GM23338 (cell line): Measurements from ENCODE around the gene SLC40A1. TPM values are rescaled to one million over a fixed set of nuclear protein-coding genes. Genes with fewer than 3 reads are reported as not detected.

Source experiments
- ATAC-seq: fragments of 200-7000 bp; cut with Tn5 transposase; 3 replicates; pipeline ENCODE4 v1.9.1; 2020
- DNase-seq: peaks from one replicate; pipeline ENCODE4 v3.0.0-alpha.2; 2015; ENCODE audit warnings: low spot score
- H2AFZ ChIP-seq: fragments of 200-600 bp; sonication (generic); 2 replicates; pipeline ENCODE4 v1.8.0; 2016; ENCODE audit warnings: antibody characterized with exemption, mild to moderate bottlenecking, moderate library complexity
- H3F3A ChIP-seq: fragments of 200-600 bp; sonication (generic); replicated peaks from 2 replicates; pipeline ENCODE4 v1.8.0; 2017; ENCODE audit warnings: antibody characterized with exemption, mixed run types, low read depth
- H3K27ac ChIP-seq: fragments of 200-600 bp; sonication (generic); 2 replicates; pipeline ENCODE4 v1.6.1; 2016; ENCODE audit warnings: low read depth
- H3K27me3 ChIP-seq: fragments of 200-600 bp; sonication (generic); 2 replicates; pipeline ENCODE4 v1.8.0; 2016; ENCODE audit warnings: mild to moderate bottlenecking, mixed run types, moderate library complexity; ENCODE audit not compliant: insufficient read depth
- H3K36me3 ChIP-seq: fragments of 200-600 bp; sonication (generic); 2 replicates; pipeline ENCODE4 v1.8.0; 2016; ENCODE audit warnings: mild to moderate bottlenecking; ENCODE audit not compliant: insufficient read depth
- H3K4me1 ChIP-seq: fragments of 200-600 bp; sonication (generic); 2 replicates; pipeline ENCODE4 v1.8.0; 2016; ENCODE audit warnings: mild to moderate bottlenecking, moderate library complexity; ENCODE audit not compliant: insufficient read depth
- H3K4me2 ChIP-seq: fragments of 200-600 bp; sonication (generic); 2 replicates; pipeline ENCODE4 v1.7.1; 2017; ENCODE audit warnings: mixed run types
- H3K4me3 ChIP-seq: fragments of 200-600 bp; sonication (generic); 2 replicates; pipeline ENCODE4 v1.6.1; 2016; ENCODE audit warnings: mixed run types
- H3K79me2 ChIP-seq: fragments of 200-600 bp; sonication (generic); replicated peaks from 2 replicates; pipeline ENCODE4 v1.8.0; 2017; ENCODE audit warnings: mild to moderate bottlenecking; ENCODE audit not compliant: insufficient read depth
- H3K9me2 ChIP-seq: fragments of 200-600 bp; sonication (generic); 2 replicates; pipeline ENCODE4 v1.8.0; 2017; ENCODE audit not compliant: insufficient read depth
- H4K20me1 ChIP-seq: fragments of 200-600 bp; sonication (generic); replicated peaks from 2 replicates; pipeline ENCODE4 v1.8.0; 2017; ENCODE audit warnings: mild to moderate bottlenecking; ENCODE audit not compliant: insufficient read depth
- H3K27ac Mint-ChIP-seq: 2 replicates; pipeline ENCODE4 v1.8.0; 2020; ENCODE audit warnings: inconsistent platforms, mild to moderate bottlenecking, moderate library complexity, mixed read lengths
- H3K27me3 Mint-ChIP-seq: 3 replicates; pipeline ENCODE4 v1.8.0; 2022; ENCODE audit warnings: low read depth, mild to moderate bottlenecking, moderate library complexity, mixed read lengths, inconsistent platforms; ENCODE audit not compliant: insufficient read depth, poor library complexity
- H3K36me3 Mint-ChIP-seq: 3 replicates; pipeline ENCODE4 v1.8.0; 2021; ENCODE audit warnings: low read depth, mild to moderate bottlenecking, inconsistent platforms, moderate library complexity, mixed read lengths
- H3K4me1 Mint-ChIP-seq: 3 replicates; pipeline ENCODE4 v1.8.0; 2020; ENCODE audit warnings: mild to moderate bottlenecking, inconsistent platforms, mixed read lengths
- H3K4me3 Mint-ChIP-seq: 3 replicates; pipeline ENCODE4 v1.8.0; 2021; ENCODE audit warnings: moderate library complexity, mild to moderate bottlenecking, inconsistent platforms, mixed read lengths
- H3K9me3 Mint-ChIP-seq: 3 replicates; pipeline ENCODE4 v1.8.0; 2020; ENCODE audit warnings: moderate library complexity, mild to moderate bottlenecking, inconsistent platforms, mixed read lengths
- CREB1 ChIP-seq: fragments of 250-450 bp; sonication (Bioruptor Pico); IDR thresholded peaks from 2 replicates; pipeline ENCODE4 v1.5.0; 2020; ENCODE audit warnings: low read depth, mild to moderate bottlenecking, moderate library complexity
- CTCF ChIP-seq, 2 experiments: fragments of 200-600 bp in 1 of 2; sonication (generic) in 1 of 2; conservative IDR thresholded peaks; 2 replicates each; pipeline versions ENCODE4 v1.5.1 to v1.6.1; 2016 to 2017; ENCODE audit warnings: antibody characterized with exemption in 2 of 2, low read depth in 2 of 2, mild to moderate bottlenecking in 2 of 2, moderate library complexity in 1 of 2
- EZH2 ChIP-seq: fragments of 200-600 bp; sonication (generic); IDR thresholded peaks from one replicate; pipeline ENCODE4 v1.8.0; 2017; ENCODE audit warnings: antibody characterized with exemption, mild to moderate bottlenecking, low read depth; ENCODE audit not compliant: unreplicated experiment
- EZH2phosphoT487 ChIP-seq: fragments of 200-600 bp; sonication (generic); IDR thresholded peaks from one replicate; pipeline ENCODE4 v1.8.1; 2018; ENCODE audit warnings: antibody characterized with exemption; ENCODE audit not compliant: unreplicated experiment
- JUNB ChIP-seq: IDR thresholded peaks from one replicate; pipeline ENCODE4 v1.6.1; 2016; ENCODE audit warnings: antibody characterized with exemption; ENCODE audit not compliant: unreplicated experiment
- NANOG ChIP-seq: IDR thresholded peaks from 2 replicates; pipeline ENCODE4 v1.6.1; 2016; ENCODE audit warnings: antibody characterized with exemption, borderline replicate concordance
- POLR2AphosphoS5 ChIP-seq: IDR thresholded peaks from 2 replicates; pipeline ENCODE4 v1.6.1; 2016; ENCODE audit warnings: antibody characterized with exemption, low read depth
- STAT1 ChIP-seq: IDR thresholded peaks from one replicate; pipeline ENCODE4 v1.6.1; 2016; ENCODE audit warnings: antibody characterized with exemption; ENCODE audit not compliant: unreplicated experiment
- ZNF114 ChIP-seq: fragments of 250-450 bp; sonication (Bioruptor Pico); IDR thresholded peaks from 2 replicates; pipeline ENCODE4 v1.5.0; 2020; ENCODE audit warnings: mild to moderate bottlenecking, moderate library complexity
- ZNF331 ChIP-seq: fragments of 250-450 bp; sonication (Bioruptor Pico); IDR thresholded peaks from 2 replicates; pipeline ENCODE4 v1.5.0; 2020; ENCODE audit warnings: low read depth, mild to moderate bottlenecking, moderate library complexity
- polyA plus RNA-seq: library from polyadenylated mRNA; unstranded; fragments of >200 nt; fragmentation: Nextera tagmentation; extraction: Ambion mirVana; gene quantifications from 2 replicates; pipeline ENCODE4 v1.2.1, GENCODE V29; 2016
- total RNA-seq: library from RNA; depleted of rRNA; stranded (reverse); fragments of >200 nt; shearing (Covaris generic); gene quantifications from 2 replicates; pipeline ENCODE4 v1.2.3, GENCODE V29; 2014
- TF ChIP-seq, protein P1 (sequence below): fragments of 250-450 bp; sonication (Bioruptor Pico); IDR thresholded peaks from 2 replicates; pipeline ENCODE4 v1.5.0; 2020; ENCODE audit warnings: mild to moderate bottlenecking, moderate library complexity
- TF ChIP-seq, protein P2 (sequence below): IDR thresholded peaks from one replicate; pipeline ENCODE4 v1.6.1; 2018; ENCODE audit warnings: antibody characterized with exemption; ENCODE audit not compliant: unreplicated experiment
- TF ChIP-seq, protein P3 (sequence below): IDR thresholded peaks from 2 replicates; pipeline ENCODE4 v1.6.1; 2016; ENCODE audit warnings: antibody characterized with exemption

SLC40A1 gene
- total and polyA plus RNA-seq, 2 experiments from 2014 or later = 0.08 TPM; not detected in 1

GRCh38 chr2:189609423-189609816, 28.8 kb upstream of the SLC40A1 start:
- Histone ChIP-seq H3K27ac (no peak overlapping the region), H3K4me3 (no peak overlapping the region), H3K79me2 (no peaks in the 10 kb centered on the region), H3F3A (no peaks in the 10 kb centered on the region), H4K20me1 (no peaks in the 10 kb centered on the region), H3K9me2 (no peaks in the 10 kb centered on the region), H3K36me3 (no peaks in the 10 kb centered on the region), H3K4me1 (no peaks in the 10 kb centered on the region), H3K4me2 (no peak overlapping the region), H3K27me3 (no peaks in the 10 kb centered on the region), H2AFZ (no peak overlapping the region)
- Mint-ChIP-seq H3K36me3 (no peaks in the 10 kb centered on the region), H3K27ac (no peak overlapping the region), H3K4me1 (peaks cover 5% of the 10 kb centered on the region; the same call in 1 of the 3 replicates), H3K4me3 (no peak overlapping the region), H3K9me3 (no peaks in the 10 kb centered on the region), H3K27me3 (peaks cover 3% of the 10 kb centered on the region)
- no peak for DNase-seq
- ATAC-seq = no peak
- no peak for TF ChIP-seq EZH2phosphoT487
- no peak for TF ChIP-seq POLR2AphosphoS5
- no peak for TF ChIP-seq EZH2
- no peak for TF ChIP-seq JUNB
- TF ChIP-seq, protein P1, sequence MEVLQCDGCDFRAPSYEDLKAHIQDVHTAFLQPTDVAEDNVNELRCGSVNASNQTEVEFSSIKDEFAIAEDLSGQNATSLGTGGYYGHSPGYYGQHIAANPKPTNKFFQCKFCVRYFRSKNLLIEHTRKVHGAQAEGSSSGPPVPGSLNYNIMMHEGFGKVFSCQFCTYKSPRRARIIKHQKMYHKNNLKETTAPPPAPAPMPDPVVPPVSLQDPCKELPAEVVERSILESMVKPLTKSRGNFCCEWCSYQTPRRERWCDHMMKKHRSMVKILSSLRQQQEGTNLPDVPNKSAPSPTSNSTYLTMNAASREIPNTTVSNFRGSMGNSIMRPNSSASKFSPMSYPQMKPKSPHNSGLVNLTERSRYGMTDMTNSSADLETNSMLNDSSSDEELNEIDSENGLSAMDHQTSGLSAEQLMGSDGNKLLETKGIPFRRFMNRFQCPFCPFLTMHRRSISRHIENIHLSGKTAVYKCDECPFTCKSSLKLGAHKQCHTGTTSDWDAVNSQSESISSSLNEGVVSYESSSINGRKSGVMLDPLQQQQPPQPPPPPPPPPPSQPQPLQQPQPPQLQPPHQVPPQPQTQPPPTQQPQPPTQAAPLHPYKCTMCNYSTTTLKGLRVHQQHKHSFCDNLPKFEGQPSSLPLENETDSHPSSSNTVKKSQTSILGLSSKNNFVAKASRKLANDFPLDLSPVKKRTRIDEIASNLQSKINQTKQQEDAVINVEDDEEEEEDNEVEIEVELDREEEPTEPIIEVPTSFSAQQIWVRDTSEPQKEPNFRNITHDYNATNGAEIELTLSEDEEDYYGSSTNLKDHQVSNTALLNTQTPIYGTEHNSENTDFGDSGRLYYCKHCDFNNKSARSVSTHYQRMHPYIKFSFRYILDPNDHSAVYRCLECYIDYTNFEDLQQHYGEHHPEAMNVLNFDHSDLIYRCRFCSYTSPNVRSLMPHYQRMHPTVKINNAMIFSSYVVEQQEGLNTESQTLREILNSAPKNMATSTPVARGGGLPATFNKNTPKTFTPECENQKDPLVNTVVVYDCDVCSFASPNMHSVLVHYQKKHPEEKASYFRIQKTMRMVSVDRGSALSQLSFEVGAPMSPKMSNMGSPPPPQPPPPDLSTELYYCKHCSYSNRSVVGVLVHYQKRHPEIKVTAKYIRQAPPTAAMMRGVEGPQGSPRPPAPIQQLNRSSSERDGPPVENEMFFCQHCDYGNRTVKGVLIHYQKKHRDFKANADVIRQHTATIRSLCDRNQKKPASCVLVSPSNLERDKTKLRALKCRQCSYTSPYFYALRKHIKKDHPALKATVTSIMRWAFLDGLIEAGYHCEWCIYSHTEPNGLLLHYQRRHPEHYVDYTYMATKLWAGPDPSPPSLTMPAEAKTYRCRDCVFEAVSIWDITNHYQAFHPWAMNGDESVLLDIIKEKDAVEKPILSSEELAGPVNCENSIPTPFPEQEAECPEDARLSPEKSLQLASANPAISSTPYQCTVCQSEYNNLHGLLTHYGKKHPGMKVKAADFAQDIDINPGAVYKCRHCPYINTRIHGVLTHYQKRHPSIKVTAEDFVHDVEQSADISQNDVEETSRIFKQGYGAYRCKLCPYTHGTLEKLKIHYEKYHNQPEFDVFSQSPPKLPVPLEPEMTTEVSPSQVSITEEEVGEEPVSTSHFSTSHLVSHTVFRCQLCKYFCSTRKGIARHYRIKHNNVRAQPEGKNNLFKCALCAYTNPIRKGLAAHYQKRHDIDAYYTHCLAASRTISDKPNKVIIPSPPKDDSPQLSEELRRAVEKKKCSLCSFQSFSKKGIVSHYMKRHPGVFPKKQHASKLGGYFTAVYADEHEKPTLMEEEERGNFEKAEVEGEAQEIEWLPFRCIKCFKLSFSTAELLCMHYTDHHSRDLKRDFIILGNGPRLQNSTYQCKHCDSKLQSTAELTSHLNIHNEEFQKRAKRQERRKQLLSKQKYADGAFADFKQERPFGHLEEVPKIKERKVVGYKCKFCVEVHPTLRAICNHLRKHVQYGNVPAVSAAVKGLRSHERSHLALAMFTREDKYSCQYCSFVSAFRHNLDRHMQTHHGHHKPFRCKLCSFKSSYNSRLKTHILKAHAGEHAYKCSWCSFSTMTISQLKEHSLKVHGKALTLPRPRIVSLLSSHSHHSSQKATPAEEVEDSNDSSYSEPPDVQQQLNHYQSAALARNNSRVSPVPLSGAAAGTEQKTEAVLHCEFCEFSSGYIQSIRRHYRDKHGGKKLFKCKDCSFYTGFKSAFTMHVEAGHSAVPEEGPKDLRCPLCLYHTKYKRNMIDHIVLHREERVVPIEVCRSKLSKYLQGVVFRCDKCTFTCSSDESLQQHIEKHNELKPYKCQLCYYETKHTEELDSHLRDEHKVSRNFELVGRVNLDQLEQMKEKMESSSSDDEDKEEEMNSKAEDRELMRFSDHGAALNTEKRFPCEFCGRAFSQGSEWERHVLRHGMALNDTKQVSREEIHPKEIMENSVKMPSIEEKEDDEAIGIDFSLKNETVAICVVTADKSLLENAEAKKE (CRISPR knock-in tag) = no peak
- no peak for TF ChIP-seq ZNF331 (CRISPR knock-in tag)
- no peak for TF ChIP-seq ZNF114 (CRISPR knock-in tag)
- TF ChIP-seq STAT1 = no peak
- no peak for TF ChIP-seq NANOG
- TF ChIP-seq, protein P2, sequence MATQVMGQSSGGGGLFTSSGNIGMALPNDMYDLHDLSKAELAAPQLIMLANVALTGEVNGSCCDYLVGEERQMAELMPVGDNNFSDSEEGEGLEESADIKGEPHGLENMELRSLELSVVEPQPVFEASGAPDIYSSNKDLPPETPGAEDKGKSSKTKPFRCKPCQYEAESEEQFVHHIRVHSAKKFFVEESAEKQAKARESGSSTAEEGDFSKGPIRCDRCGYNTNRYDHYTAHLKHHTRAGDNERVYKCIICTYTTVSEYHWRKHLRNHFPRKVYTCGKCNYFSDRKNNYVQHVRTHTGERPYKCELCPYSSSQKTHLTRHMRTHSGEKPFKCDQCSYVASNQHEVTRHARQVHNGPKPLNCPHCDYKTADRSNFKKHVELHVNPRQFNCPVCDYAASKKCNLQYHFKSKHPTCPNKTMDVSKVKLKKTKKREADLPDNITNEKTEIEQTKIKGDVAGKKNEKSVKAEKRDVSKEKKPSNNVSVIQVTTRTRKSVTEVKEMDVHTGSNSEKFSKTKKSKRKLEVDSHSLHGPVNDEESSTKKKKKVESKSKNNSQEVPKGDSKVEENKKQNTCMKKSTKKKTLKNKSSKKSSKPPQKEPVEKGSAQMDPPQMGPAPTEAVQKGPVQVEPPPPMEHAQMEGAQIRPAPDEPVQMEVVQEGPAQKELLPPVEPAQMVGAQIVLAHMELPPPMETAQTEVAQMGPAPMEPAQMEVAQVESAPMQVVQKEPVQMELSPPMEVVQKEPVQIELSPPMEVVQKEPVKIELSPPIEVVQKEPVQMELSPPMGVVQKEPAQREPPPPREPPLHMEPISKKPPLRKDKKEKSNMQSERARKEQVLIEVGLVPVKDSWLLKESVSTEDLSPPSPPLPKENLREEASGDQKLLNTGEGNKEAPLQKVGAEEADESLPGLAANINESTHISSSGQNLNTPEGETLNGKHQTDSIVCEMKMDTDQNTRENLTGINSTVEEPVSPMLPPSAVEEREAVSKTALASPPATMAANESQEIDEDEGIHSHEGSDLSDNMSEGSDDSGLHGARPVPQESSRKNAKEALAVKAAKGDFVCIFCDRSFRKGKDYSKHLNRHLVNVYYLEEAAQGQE = no peak
- no peak for TF ChIP-seq CREB1 (CRISPR knock-in tag)
- no peak for TF ChIP-seq CTCF (conservative IDR thresholded peaks at IDR 0.05; ENCODE audit: low read depth in 2 of 2)
- TF ChIP-seq, protein P3, sequence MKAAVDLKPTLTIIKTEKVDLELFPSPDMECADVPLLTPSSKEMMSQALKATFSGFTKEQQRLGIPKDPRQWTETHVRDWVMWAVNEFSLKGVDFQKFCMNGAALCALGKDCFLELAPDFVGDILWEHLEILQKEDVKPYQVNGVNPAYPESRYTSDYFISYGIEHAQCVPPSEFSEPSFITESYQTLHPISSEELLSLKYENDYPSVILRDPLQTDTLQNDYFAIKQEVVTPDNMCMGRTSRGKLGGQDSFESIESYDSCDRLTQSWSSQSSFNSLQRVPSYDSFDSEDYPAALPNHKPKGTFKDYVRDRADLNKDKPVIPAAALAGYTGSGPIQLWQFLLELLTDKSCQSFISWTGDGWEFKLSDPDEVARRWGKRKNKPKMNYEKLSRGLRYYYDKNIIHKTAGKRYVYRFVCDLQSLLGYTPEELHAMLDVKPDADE = no peak
